Measurements from ENCODE around the gene MCRS1. TPM values are rescaled to one million over a fixed set of nuclear protein-coding genes. Genes with fewer than 3 reads are reported as not detected.

MCRS1 gene
- total RNA-seq, 4 donors from 2014 or later = 20.0 to 81.2 (median 50.4) TPM

DNA sequence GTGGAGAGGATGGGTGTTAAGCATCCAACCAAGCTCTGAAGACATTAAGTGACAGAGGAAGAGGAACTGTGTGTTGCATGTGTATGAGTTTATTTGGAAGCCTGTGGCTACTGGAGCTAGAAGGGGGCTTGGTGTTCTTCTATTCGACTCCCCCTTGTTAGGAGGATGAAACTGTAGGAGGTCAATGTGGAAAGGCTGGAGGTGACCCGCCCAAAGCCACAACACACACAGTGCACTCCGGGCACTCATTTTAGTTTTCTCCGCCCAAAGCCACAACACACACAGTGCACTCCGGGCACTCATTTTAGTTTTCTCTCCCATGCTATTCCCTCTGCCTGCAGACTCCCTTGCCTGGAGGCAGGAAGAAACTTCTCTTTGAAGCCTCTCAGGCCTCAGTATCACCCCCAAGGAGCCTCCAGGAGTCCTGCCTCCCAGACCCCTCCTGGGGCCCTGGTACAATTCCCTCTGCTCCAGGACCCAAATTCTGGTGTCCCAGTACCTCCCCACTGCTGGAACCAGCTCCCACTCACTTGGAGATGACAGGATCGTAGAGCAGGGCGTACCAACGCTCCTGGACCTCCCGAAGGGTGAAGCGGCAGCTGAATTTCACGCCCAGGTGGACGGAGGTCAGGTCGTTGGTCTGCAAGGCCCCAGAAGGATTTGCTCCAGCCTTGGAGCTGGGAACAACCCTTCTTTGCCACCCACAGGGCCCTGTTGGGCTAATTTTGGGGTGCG, 3.8 kb downstream of the MCRS1 start:
- H3K36me3 ChIP-seq = no peaks in the 10 kb centered on the region
- no peak overlapping the region for H3K4me3 ChIP-seq
- no peak overlapping the region for H3K27ac ChIP-seq
- intact Hi-C loops (cut with DNase I; ENCODE audit: low total_unique reads) = no loop called here
- no peaks in the 10 kb centered on the region for H3K9me3 ChIP-seq
- no peaks in the 10 kb centered on the region for H3K27me3 ChIP-seq
- no peak for DNase-seq
- no peaks in the 10 kb centered on the region for H3K4me1 ChIP-seq
- no peak for TF ChIP-seq POLR2A (IDR thresholded peaks at IDR 0.05)
- TF ChIP-seq, protein P1, sequence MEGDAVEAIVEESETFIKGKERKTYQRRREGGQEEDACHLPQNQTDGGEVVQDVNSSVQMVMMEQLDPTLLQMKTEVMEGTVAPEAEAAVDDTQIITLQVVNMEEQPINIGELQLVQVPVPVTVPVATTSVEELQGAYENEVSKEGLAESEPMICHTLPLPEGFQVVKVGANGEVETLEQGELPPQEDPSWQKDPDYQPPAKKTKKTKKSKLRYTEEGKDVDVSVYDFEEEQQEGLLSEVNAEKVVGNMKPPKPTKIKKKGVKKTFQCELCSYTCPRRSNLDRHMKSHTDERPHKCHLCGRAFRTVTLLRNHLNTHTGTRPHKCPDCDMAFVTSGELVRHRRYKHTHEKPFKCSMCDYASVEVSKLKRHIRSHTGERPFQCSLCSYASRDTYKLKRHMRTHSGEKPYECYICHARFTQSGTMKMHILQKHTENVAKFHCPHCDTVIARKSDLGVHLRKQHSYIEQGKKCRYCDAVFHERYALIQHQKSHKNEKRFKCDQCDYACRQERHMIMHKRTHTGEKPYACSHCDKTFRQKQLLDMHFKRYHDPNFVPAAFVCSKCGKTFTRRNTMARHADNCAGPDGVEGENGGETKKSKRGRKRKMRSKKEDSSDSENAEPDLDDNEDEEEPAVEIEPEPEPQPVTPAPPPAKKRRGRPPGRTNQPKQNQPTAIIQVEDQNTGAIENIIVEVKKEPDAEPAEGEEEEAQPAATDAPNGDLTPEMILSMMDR (IDR thresholded peaks at IDR 0.05) = no peak

DNA sequence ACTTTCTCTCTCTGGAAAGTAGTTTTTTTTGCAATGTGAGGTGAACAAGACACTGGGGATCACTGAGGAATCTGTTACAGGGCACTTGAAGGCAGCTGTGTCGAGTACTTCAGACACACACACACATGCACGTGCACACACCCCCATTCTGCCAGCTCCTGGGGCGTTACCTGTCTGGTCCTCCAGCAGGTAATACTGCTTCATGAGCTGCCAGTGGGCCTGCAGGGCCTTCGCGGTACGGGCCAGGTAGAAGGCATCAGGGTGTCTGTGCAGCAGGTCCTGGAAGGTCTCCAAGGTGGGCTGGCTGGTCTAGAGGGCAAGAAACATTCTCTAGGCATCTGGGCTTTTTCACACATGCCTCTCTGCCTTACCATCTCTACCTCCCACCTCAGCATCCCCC, 5.1 kb downstream of the MCRS1 start:
- H3K27me3 ChIP-seq = no peaks in the 10 kb centered on the region
- TF ChIP-seq, protein P1 (IDR thresholded peaks at IDR 0.05) = no peak
- no peak for TF ChIP-seq POLR2A (IDR thresholded peaks at IDR 0.05)
- H3K27ac ChIP-seq = no peak overlapping the region
- DNase-seq = no peak
- H3K36me3 ChIP-seq = no peaks in the 10 kb centered on the region
- H3K4me1 ChIP-seq = no peaks in the 10 kb centered on the region
- no peak overlapping the region for H3K4me3 ChIP-seq
- intact Hi-C loops (cut with DNase I; ENCODE audit: low total_unique reads) = no loop called here
- no peaks in the 10 kb centered on the region for H3K9me3 ChIP-seq

DNA sequence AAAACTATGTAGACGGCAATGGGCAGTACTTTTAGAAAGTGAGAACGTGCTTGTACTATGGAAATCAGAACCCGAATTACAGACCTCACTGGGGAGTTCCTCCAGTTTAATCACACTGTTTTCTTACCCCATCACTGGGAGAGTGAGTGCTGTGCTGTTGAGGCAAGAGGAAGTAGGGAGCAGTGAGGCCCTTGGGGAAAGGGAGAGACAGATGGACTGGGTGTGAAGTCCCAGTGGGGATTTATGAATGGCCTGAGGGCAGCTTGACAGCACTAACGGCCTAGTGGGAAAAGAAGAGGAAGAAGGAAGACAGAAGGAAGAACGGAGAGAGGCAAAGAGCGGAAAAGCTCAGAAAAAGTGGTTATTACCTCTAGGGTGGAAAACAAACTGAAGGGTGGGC, 5.7 kb downstream of the MCRS1 start:
- intact Hi-C loops (cut with DNase I; ENCODE audit: low total_unique reads) = no loop called here
- Histone ChIP-seq H3K4me3 (no peak overlapping the region), H3K36me3 (no peaks in the 10 kb centered on the region), H3K4me1 (no peaks in the 10 kb centered on the region), H3K9me3 (no peaks in the 10 kb centered on the region), H3K27ac (no peak overlapping the region), H3K27me3 (no peaks in the 10 kb centered on the region)
- no peak for DNase-seq
- TF ChIP-seq, protein P1 (IDR thresholded peaks at IDR 0.05) = no peak

DNA sequence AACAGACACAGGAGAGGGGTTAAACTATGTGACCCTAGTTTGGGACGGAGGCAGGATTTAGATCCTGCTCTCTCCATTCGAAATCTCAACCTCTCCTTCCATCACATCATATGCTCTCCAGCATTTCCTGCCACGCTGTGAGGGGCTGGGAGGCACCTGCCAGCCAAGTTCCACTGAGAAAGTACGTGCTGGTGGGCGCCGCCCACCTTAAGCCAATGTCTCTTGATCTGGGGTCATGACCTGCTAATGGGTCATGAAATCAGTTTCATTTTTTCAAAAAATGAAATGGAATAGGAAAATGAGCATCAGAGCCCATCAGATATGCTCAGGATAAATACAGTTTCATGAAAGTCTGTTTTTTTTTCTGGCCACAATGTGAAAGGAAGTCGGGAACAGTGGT, 7.2 kb downstream of the MCRS1 start:
- Histone ChIP-seq H3K27me3 (no peaks in the 10 kb centered on the region), H3K27ac (no peak overlapping the region), H3K9me3 (no peaks in the 10 kb centered on the region), H3K4me3 (no peak overlapping the region), H3K36me3 (no peaks in the 10 kb centered on the region), H3K4me1 (no peaks in the 10 kb centered on the region)
- TF ChIP-seq, protein P1 (IDR thresholded peaks at IDR 0.05) = no peak
- no peak for TF ChIP-seq POLR2A (IDR thresholded peaks at IDR 0.05)
- no peak for DNase-seq
- intact Hi-C loops (cut with DNase I; ENCODE audit: low total_unique reads) = no loop called here

DNA sequence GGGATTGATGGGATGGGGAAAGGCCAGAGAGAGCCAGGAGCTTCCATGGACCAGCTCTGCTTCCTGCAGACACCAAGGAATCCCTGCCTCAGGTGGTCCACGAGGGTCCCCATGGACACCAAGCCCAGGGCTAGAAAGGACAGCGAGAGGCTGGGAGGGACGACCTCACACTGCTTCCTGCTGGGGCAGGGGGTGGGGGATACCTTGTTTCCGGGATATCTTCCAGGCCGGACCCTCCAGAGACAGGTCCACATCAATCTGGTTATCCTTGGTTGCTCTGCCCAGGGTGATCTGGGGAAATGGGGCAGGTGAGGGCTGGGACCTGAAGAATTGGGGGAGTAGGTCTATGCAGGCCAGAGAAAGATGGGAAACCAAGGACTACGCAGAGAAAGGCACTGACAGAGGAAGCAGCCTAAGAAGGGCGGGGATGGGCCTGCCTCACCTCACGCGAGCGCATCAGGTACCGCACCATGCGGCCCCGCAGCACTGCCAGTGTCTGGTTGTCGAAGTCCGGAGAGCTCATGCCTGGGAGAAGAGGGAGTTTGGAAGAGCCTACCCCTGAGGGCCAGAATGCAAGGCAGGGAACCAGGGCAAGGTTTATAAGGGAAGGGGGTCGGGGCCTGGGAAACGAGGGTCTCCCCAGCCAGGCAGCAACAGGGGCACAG, 8.8 kb downstream of the MCRS1 start:
- no peak for DNase-seq
- H3K27me3 ChIP-seq = no peaks in the 10 kb centered on the region
- H3K27ac ChIP-seq = no peak overlapping the region
- TF ChIP-seq, protein P1 (IDR thresholded peaks at IDR 0.05) = no peak
- no peak for TF ChIP-seq POLR2A (IDR thresholded peaks at IDR 0.05)
- intact Hi-C loops (cut with DNase I; ENCODE audit: low total_unique reads) = no loop called here
- no peak overlapping the region for H3K4me3 ChIP-seq
- H3K36me3 ChIP-seq = no peaks in the 10 kb centered on the region
- no peaks in the 10 kb centered on the region for H3K4me1 ChIP-seq
- H3K9me3 ChIP-seq = no peaks in the 10 kb centered on the region
